Activated CD4-positive, alpha-beta memory T cell treated with anti-CD3 and anti-CD28 coated beads for 36 hours (primary cell): Measurements from ENCODE around the gene GRIN3A. TPM values are rescaled to one million over a fixed set of nuclear protein-coding genes. Genes with fewer than 3 reads are reported as not detected.
"Not testable (repeated sequence)": the region's sequence is repeated elsewhere in the genome, so short reads cannot be mapped to it uniquely, and the experiment has no call there.

Experiments used
- CTCF ChIA-PET: fragments of 350-600 bp; sonication (Branson Sonifier 250); formaldehyde crosslinking; loops from one replicate; lab custom pipeline; 2021; ENCODE audit warnings: antibody characterized with exemption, inconsistent platforms; lab: Charles Lee
- POLR2A ChIA-PET: fragments of 350-600 bp; sonication (Branson Sonifier 250); formaldehyde crosslinking; loops from one replicate; lab custom pipeline; 2021; ENCODE audit warnings: antibody characterized with exemption; lab: Charles Lee
- DNase-seq: peaks from one replicate; pipeline ENCODE4 v3.0.0-alpha.2; 2020
- H3K27ac Mint-ChIP-seq: one replicate; pipeline ENCODE4 v1.8.0; 2021; ENCODE audit warnings: mixed read lengths
- H3K27me3 Mint-ChIP-seq: one replicate; pipeline ENCODE4 v1.8.0; 2021; ENCODE audit warnings: mixed read lengths
- H3K36me3 Mint-ChIP-seq: one replicate; pipeline ENCODE4 v1.8.0; 2021; ENCODE audit warnings: mixed read lengths
- H3K4me1 Mint-ChIP-seq: one replicate; pipeline ENCODE4 v1.8.0; 2021; ENCODE audit warnings: low read depth, mixed read lengths
- H3K4me3 Mint-ChIP-seq: one replicate; pipeline ENCODE4 v1.8.0; 2021; ENCODE audit warnings: mild to moderate bottlenecking, mixed read lengths
- H3K9me3 Mint-ChIP-seq: one replicate; pipeline ENCODE4 v1.8.0; 2021; ENCODE audit warnings: mixed read lengths
- intact Hi-C: fragments of 100-400 bp; cut with micrococcal nuclease; formaldehyde crosslinking; loops from one replicate; pipeline ENCODE4 v1.15.1; 2023
- total RNA-seq, 2 experiments: library from RNA; stranded (reverse); gene quantifications; one replicate each; pipeline ENCODE4 v1.2.3, GENCODE V29; 2021

GRIN3A gene
- total RNA-seq, 2 experiments from 2014 or later = not detected

DNA sequence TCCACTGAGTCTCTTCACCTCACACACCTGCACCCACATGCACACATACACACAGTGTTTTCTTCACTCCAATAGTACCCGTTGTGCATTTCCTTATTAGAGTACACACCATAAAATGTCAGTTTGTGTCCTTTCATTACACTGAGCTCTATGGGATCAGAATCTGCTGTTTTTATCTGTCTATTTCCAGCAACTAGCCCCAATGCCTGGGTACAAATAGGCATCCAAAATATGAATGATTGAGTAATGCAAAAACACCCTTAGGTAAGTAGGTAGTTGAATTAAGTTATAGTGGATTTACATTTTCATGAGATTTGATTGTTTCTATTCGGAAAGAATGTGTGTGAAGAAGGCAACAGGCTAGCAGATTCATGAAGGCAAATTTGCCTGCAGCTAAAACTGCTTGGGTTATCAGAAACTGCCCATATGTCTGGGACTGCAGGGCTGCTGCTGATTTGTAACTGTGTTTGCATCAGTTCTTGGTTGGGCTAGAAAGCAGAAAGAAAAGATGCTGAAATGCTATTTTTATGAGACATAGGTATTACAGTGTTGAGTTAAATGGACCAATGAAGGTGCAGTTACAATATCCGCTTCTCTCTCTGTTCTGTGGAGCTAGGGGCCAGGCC lies 170.6 kb downstream of the GRIN3A start:
- H3K4me3 Mint-ChIP-seq = no peak overlapping the region
- H3K27ac Mint-ChIP-seq = no peak overlapping the region
- H3K4me1 Mint-ChIP-seq = peaks cover 58% of the 10 kb centered on the region
- peaks cover 35% of the 10 kb centered on the region for H3K36me3 Mint-ChIP-seq
- intact Hi-C loops = loop anchor here (1.0 to 2.0 kb wide), 3 partner anchors 35 to 170 kb away; partner anchors contain the start of genes MRPL50, RNF20 and ZNF189
- H3K27me3 Mint-ChIP-seq = no peaks in the 10 kb centered on the region
- ChIA-PET CTCF (interaction anchor here (1.0 kb wide), 2 partner anchors 34 to 119 kb away, joined by 5 to 7 read pairs; partner anchors contain the start of gene RNF20), POLR2A (no interaction called here)
- no peak for DNase-seq
- no peaks in the 10 kb centered on the region for H3K9me3 Mint-ChIP-seq

DNA sequence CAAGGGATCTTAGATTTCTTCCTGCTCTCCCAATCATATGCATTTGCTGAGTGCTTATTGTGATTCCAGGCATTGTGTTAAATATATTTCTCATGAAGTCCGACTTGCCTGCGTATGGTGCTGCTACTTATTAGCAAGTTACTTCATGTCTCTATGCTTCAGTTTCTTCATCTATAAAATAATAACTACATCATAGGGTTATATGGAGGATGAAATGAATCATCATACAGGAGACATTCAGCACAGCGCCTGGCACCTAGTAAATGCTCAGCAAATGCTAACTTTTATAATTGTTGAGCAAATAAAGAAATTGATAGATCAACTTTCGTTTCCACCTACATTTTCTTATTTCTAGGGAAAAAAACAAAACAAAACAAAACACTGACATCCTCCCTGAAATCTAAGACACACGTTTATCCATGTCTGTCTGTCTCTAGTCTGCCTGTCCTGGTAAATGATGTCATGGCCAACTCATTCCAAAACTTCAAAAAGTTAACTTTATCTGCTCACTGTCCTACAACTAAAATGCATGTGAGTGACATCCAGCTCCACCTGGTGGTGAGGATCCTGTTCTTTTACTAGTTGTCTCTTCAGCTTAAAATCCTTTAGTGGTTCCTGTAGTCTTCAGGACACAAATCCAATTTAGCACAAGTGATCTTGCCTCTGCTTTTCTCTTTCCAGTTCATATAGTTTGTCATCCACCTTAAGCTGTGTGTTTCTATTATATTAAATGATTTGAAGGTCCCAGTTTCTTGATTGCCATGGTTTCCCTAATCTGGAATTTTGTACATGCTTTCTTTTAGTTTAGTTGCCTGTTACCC lies 171.3 kb downstream of the GRIN3A start:
- intact Hi-C loops = loop anchor here (1.0 to 2.0 kb wide), 3 partner anchors 34 to 169 kb away; partner anchors contain the start of genes MRPL50, RNF20 and ZNF189
- ChIA-PET POLR2A (no interaction called here), CTCF (interaction anchor here (0.9 to 1.0 kb wide), 3 partner anchors 33 to 118 kb away, joined by 3 to 7 read pairs (median 5); partner anchors contain the start of gene RNF20)
- H3K4me1 Mint-ChIP-seq = peaks cover 52% of the 10 kb centered on the region
- H3K27ac Mint-ChIP-seq = no peak overlapping the region
- DNase-seq = peak; percentile 58
- H3K4me3 Mint-ChIP-seq = no peak overlapping the region
- H3K9me3 Mint-ChIP-seq = no peaks in the 10 kb centered on the region
- no peaks in the 10 kb centered on the region for H3K27me3 Mint-ChIP-seq
- H3K36me3 Mint-ChIP-seq = peaks cover 42% of the 10 kb centered on the region

DNA sequence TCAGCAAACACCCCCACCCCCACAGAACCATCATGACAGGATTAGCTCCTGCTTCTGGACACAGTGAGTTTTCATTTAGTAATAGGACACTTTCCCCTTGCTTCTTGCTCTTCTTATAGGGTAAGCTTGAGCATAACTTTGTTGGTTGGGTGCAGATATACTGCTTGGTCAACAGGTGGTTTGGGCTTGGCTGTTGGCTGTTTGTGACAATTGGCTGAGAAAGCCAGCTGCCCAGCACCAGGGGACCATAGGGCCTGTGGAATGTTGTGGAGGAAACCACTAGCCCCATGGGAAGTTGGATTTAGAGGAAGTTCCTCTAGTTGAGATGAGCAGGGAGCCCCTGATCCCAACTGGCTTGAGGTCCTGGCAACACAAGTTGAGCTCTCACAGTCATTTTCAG lies 174.2 kb downstream of the GRIN3A start:
- Mint-ChIP-seq H3K4me3 (no peak overlapping the region), H3K27ac (no peak overlapping the region), H3K4me1 (peaks cover 38% of the 10 kb centered on the region), H3K9me3 (peaks cover under 1% of the 10 kb centered on the region), H3K27me3 (no peaks in the 10 kb centered on the region), H3K36me3 (peaks cover 67% of the 10 kb centered on the region)
- ChIA-PET CTCF (interaction anchor here (0.8 to 1.5 kb wide), 2 partner anchors 105 to 115 kb away, joined by 4 read pairs; no protein-coding TSS in a partner anchor), POLR2A (no interaction called here)
- no peak for DNase-seq
- intact Hi-C loops = no loop called here

DNA sequence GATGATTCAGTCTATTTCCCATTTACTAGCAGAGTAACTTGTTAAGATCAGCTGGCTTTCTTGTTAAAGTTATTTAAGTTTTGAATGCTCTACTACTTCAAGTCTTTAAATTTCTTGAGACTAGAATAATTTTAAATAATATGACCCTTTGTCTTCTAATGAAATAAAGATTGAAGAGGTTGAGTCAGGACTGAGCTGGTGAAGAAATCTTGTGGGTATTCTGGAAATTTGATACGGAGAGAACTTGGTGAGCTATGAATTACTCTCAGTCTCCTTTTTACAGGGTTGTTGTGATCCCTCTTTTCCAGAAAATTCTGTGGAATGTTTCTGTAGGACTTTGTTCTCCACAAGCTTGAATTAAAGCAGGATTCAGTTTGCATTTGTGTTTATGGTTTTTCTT lies 175.5 kb downstream of the GRIN3A start:
- H3K9me3 Mint-ChIP-seq = peaks cover 6% of the 10 kb centered on the region
- no peaks in the 10 kb centered on the region for H3K27me3 Mint-ChIP-seq
- H3K36me3 Mint-ChIP-seq = peaks cover 76% of the 10 kb centered on the region
- peaks cover 33% of the 10 kb centered on the region for H3K4me1 Mint-ChIP-seq
- no peak overlapping the region for H3K27ac Mint-ChIP-seq
- ChIA-PET CTCF (interaction anchor here (0.8 kb wide), 1 partner anchor 11 kb away, joined by 3 read pairs; no protein-coding TSS in a partner anchor), POLR2A (no interaction called here)
- DNase-seq = no peak
- H3K4me3 Mint-ChIP-seq = no peak overlapping the region
- intact Hi-C loops = no loop called here

DNA sequence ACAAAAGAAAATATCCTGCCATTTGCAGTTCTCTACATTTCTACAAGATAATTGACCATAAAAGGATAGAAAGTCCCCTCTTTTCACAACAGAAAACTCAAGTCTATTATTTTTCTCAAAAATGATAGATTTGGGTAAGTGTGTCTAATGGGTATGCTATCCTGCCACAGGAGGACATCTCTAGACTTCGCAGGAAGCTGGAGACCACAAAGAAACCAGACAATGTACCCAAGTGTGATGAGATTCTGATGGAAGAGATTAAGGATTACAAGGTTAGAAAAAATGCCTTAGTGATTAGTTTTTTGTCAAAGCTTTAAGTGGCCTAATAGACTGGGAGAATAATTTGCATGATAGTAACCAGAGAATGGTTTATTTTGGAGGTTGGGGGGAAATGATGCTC lies 176.7 kb downstream of the GRIN3A start:
- Mint-ChIP-seq H3K4me1 (peaks cover 21% of the 10 kb centered on the region), H3K27ac (no peak overlapping the region), H3K27me3 (no peaks in the 10 kb centered on the region), H3K9me3 (peaks cover 9% of the 10 kb centered on the region), H3K36me3 (peaks cover 81% of the 10 kb centered on the region), H3K4me3 (no peak overlapping the region)
- intact Hi-C loops = no loop called here
- POLR2A ChIA-PET = no interaction called here
- DNase-seq = no peak
- CTCF ChIA-PET = no interaction called here

DNA sequence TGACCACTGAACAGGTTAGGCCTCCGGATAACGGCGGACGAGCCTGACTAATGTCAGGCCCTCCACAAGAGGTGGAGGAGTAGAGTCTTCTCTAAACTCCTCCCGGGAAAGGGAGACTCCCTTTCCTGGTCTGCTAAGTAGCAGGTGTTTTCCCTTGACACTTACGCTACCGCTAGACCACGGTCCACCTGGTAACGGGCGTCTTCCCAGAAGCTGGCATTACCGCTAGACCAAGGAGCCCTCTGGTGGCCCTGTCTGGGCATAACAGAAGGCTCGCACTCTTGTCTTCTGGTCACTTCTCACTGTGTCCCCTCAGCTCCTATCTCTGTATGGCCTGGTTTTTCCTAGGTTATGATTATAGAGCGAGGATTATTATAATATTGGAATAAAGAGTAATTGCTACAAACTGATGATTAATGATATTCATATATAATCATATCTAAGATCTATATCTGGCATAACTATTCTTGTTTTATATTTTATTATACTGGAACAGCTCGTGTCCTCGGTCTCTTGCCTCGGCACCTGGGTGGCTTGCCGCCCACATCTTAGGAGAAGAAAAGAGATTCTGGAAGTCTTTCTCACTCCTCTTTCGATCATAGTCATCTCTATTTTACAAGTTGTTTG lies 188.9 kb downstream of the GRIN3A start:
- H3K27me3 Mint-ChIP-seq, H3K4me3 Mint-ChIP-seq, H3K4me1 Mint-ChIP-seq, H3K9me3 Mint-ChIP-seq, intact Hi-C loops, CTCF ChIA-PET, POLR2A ChIA-PET, DNase-seq, H3K27ac Mint-ChIP-seq: not testable (repeated sequence)
- H3K36me3 Mint-ChIP-seq = peaks cover 70% of the 10 kb centered on the region

DNA sequence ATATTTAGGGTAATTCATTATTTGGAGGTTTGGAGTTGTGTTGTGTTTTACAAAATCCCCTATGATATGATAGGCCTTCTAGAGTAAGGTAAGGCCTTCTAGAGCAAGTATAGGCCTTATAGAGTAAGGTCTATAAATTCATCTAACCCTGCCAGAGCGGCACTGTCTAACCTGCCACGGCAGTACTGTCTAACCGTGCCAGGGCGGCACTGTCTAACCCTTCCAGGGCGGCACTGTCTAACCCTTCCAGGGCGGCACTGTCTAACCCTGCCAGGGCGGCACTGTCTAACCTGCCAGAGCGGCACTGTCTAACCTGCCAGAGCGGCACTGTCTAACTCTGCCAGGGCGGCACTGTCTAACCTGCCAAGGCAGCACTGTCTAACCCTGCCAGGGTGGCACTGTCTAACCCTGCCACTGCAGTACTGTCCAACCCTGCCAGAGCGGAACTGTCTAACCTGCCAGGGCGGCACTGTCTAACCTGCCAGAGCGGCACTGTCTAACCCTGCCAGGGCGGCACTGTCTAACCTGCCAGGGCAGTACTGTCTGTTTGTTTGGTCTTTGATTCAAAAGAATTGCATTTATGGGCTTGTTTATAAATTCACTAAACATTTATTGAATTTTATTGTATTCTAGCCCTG lies 195.2 kb downstream of the GRIN3A start:
- DNase-seq = no peak
- ChIA-PET POLR2A (no interaction called here), CTCF (interaction anchor here (1.0 kb wide), 1 partner anchor 14 kb away, joined by 3 read pairs; no protein-coding TSS in a partner anchor)
- Mint-ChIP-seq H3K4me1 (no peaks in the 10 kb centered on the region), H3K27ac (no peak overlapping the region), H3K36me3 (peaks cover 35% of the 10 kb centered on the region), H3K9me3 (no peaks in the 10 kb centered on the region), H3K4me3 (no peak overlapping the region), H3K27me3 (no peaks in the 10 kb centered on the region)
- intact Hi-C loops = no loop called here

DNA sequence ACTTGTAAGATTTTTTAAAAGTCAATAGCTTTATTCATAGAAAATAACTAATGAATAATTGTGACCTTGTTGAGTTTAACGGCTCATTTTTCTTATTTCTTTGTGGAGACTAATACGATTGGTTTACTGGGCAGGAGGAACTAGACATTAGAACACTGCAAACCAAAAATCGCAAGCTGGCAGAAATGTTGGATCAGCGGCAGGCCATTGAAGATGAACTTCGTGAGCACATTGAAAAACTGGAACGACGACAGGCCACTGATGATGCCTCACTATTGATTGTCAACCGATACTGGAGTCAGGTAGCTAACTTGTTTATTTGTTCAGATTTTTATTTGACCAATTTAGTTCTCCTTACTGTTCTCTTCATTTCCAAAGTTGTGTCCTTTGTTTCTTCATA lies 198.4 kb downstream of the GRIN3A start:
- ChIA-PET CTCF (no interaction called here), POLR2A (no interaction called here)
- DNase-seq = no peak
- Mint-ChIP-seq H3K27ac (no peak overlapping the region), H3K4me1 (peaks cover 9% of the 10 kb centered on the region), H3K27me3 (no peaks in the 10 kb centered on the region), H3K36me3 (peaks cover 17% of the 10 kb centered on the region), H3K9me3 (no peaks in the 10 kb centered on the region), H3K4me3 (no peak overlapping the region)
- intact Hi-C loops = no loop called here

DNA sequence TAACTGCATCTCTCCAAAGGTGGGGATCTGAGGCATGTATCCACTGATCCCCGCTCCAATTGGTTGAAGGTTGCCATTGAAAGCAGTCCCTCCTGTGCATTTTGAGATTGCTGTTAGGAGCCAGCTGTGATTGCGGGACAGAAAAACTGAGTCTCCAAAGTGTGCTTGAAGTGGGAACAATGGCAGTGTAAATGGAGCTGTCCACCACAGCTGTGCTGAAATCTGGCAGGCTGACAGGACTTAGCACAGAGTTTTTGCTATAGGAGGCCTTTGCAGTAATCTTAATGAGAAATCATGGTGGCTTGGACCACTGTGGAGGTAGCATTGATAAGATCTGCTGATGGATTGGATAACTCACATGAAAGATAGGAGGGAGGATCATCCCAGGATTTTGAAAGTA lies 201.5 kb downstream of the GRIN3A start:
- Mint-ChIP-seq H3K27me3 (no peaks in the 10 kb centered on the region), H3K4me3 (no peak overlapping the region), H3K9me3 (no peaks in the 10 kb centered on the region), H3K27ac (no peak overlapping the region), H3K4me1 (peaks cover 20% of the 10 kb centered on the region), H3K36me3 (peaks cover 17% of the 10 kb centered on the region)
- ChIA-PET CTCF (interaction anchor here (3.4 kb wide), 1 partner anchor 88 kb away, joined by 13 read pairs; no protein-coding TSS in a partner anchor), POLR2A (no interaction called here)
- DNase-seq = peak; percentile 50
- intact Hi-C loops = no loop called here

DNA sequence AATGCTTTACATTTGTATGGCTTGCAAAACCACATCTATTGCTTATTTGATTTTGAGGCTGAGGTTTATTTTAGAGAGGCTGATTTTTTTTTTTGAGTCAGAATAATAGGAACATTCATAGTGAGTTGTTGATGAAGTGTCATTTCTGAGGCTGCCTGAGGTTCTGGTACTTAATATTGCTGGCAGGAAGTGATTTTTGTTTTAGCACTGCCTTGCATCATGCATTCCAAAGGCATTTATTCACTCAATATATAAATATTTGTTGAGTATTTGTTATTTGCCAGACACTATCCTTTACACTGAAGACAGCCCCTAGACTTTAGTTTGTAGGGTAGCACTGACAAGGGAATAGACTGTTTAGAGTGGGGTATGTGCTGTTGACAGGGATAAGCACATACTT lies 202.1 kb downstream of the GRIN3A start:
- Mint-ChIP-seq H3K4me3 (no peak overlapping the region), H3K4me1 (peaks cover 20% of the 10 kb centered on the region), H3K9me3 (no peaks in the 10 kb centered on the region), H3K36me3 (peaks cover 17% of the 10 kb centered on the region), H3K27ac (no peak overlapping the region), H3K27me3 (no peaks in the 10 kb centered on the region)
- ChIA-PET POLR2A (no interaction called here), CTCF (interaction anchor here (0.7 to 3.4 kb wide), 2 partner anchors 30 to 87 kb away, joined by 6 to 13 read pairs; no protein-coding TSS in a partner anchor)
- DNase-seq = no peak
- intact Hi-C loops = no loop called here
